ENCODE data around the gene SMPX.

DNA sequence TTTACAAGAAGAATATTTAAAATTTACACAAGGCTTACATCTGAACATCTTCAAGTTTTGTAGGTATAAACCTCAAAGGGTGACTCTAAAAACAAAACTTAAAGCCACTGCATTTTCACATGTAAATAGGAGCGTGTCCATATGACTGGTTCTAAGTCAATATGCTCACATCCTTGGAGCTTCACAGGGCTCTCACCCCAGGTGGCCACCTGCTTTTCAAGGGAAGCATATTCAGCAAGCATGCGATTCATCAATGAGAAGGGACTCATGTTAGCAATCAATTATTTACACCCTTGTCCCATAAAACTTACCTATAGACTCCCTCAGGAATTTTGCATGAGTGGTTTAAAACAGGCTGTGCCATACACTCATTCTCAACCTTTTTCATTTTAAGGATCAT lies 82.0 kb downstream of the SMPX start:
- TF ChIP-seq, protein P1, sequence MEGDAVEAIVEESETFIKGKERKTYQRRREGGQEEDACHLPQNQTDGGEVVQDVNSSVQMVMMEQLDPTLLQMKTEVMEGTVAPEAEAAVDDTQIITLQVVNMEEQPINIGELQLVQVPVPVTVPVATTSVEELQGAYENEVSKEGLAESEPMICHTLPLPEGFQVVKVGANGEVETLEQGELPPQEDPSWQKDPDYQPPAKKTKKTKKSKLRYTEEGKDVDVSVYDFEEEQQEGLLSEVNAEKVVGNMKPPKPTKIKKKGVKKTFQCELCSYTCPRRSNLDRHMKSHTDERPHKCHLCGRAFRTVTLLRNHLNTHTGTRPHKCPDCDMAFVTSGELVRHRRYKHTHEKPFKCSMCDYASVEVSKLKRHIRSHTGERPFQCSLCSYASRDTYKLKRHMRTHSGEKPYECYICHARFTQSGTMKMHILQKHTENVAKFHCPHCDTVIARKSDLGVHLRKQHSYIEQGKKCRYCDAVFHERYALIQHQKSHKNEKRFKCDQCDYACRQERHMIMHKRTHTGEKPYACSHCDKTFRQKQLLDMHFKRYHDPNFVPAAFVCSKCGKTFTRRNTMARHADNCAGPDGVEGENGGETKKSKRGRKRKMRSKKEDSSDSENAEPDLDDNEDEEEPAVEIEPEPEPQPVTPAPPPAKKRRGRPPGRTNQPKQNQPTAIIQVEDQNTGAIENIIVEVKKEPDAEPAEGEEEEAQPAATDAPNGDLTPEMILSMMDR (IDR thresholded peaks at IDR 0.05) = no peak
- TF ChIP-seq POLR2A (IDR thresholded peaks at IDR 0.05) = no peak

Data from testis (tissue), 2 donors.